IMR-90 (cell line): ENCODE results near the gene UQCRC2. TPM values are rescaled to one million over a fixed set of nuclear protein-coding genes. Genes with fewer than 3 reads are reported as not detected.

ENCODE experiments used
- ATAC-seq: fragments of 200-7000 bp; cut with Tn5 transposase; 2 replicates; pipeline ENCODE4 v1.9.1; 2020; ENCODE audit warnings: low read depth, mild to moderate bottlenecking, moderate library complexity
- BruUV-seq: library from RNA; stranded (reverse); fragments of 400-500 nt; replicated peaks from 2 replicates; lab custom pipeline; 2021; lab: Mats Ljungman, UMichigan
- CTCF ChIA-PET: fragments of 300-600 bp; formaldehyde crosslinking; extraction: SDS; loops from one replicate; lab custom pipeline; 2021; ENCODE audit warnings: antibody characterized with exemption; lab: Yijun Ruan, JAX
- POLR2A ChIA-PET: fragments of 300-600 bp; sonication (Branson Sonifier 250); formaldehyde crosslinking; loops from one replicate; lab custom pipeline; 2022; ENCODE audit warnings: antibody characterized with exemption; ENCODE audit not compliant: unreplicated experiment; lab: Charles Lee
- DNase-seq: peaks from one replicate; pipeline ENCODE4 v3.0.0; 2013
- H2AFZ ChIP-seq: replicated peaks from 2 replicates; pipeline ENCODE3; 2013; ENCODE audit warnings: low read length, mild to moderate bottlenecking; ENCODE audit not compliant: poor library complexity
- H2AK5ac ChIP-seq: 2 replicates; pipeline ENCODE4 v1.6.1; 2013; ENCODE audit warnings: low read depth, low read length, inconsistent platforms
- H2AK9ac ChIP-seq: replicated peaks from 2 replicates; pipeline ENCODE3; 2013; ENCODE audit warnings: mild to moderate bottlenecking, low read depth, low read length, moderate library complexity; ENCODE audit not compliant: poor library complexity
- H2BK120ac ChIP-seq: 2 replicates; pipeline ENCODE4 v1.6.1; 2013; ENCODE audit warnings: low read depth, low read length, inconsistent platforms
- H2BK15ac ChIP-seq: 3 replicates; pipeline ENCODE4 v1.6.1; 2013; ENCODE audit warnings: low read depth, low read length, inconsistent platforms
- H2BK20ac ChIP-seq: 2 replicates; pipeline ENCODE4 v1.6.1; 2013; ENCODE audit warnings: low read depth, mild to moderate bottlenecking, inconsistent platforms, low read length, moderate library complexity
- H2BK5ac ChIP-seq: 2 replicates; pipeline ENCODE4 v1.6.1; 2013; ENCODE audit warnings: mild to moderate bottlenecking, low read depth, low read length, inconsistent platforms; ENCODE audit not compliant: poor library complexity, severe bottlenecking
- H3K14ac ChIP-seq: replicated peaks from 2 replicates; pipeline ENCODE4 v1.6.1; 2013; ENCODE audit warnings: low read depth, low read length, inconsistent platforms
- H3K18ac ChIP-seq: 2 replicates; pipeline ENCODE4 v1.6.1; 2013; ENCODE audit warnings: low read depth, low read length, control low read depth
- H3K23ac ChIP-seq: 2 replicates; pipeline ENCODE4 v1.6.1; 2013; ENCODE audit warnings: low read depth, low read length, inconsistent platforms
- H3K27ac ChIP-seq: 2 replicates; pipeline ENCODE4 v1.5.1; 2013; ENCODE audit warnings: mild to moderate bottlenecking, control low read depth, low read length; ENCODE audit not compliant: insufficient read depth
- H3K27me3 ChIP-seq: 2 replicates; pipeline ENCODE4 v1.6.1; 2013; ENCODE audit warnings: low read length; ENCODE audit not compliant: control insufficient read depth, insufficient read depth
- H3K36me3 ChIP-seq: 2 replicates; pipeline ENCODE4 v1.6.1; 2013; ENCODE audit warnings: low read length, mixed read lengths; ENCODE audit not compliant: control insufficient read depth, insufficient read depth
- H3K4ac ChIP-seq: 2 replicates; pipeline ENCODE4 v1.6.1; 2013; ENCODE audit warnings: low read depth, low read length, inconsistent platforms
- H3K4me1 ChIP-seq: 2 replicates; pipeline ENCODE4 v1.6.1; 2013; ENCODE audit warnings: low read length, mixed read lengths; ENCODE audit not compliant: control insufficient read depth, insufficient read depth
- H3K4me2 ChIP-seq: 2 replicates; pipeline ENCODE4 v1.6.1; 2013; ENCODE audit warnings: low read depth, mild to moderate bottlenecking, control low read depth, low read length, moderate library complexity
- H3K4me3 ChIP-seq: 2 replicates; pipeline ENCODE4 v1.5.1; 2013; ENCODE audit warnings: low read depth, mild to moderate bottlenecking, control low read depth, low read length, moderate library complexity; ENCODE audit not compliant: insufficient read depth
- H3K56ac ChIP-seq: 2 replicates; pipeline ENCODE4 v1.6.1; 2013; ENCODE audit warnings: low read length, inconsistent platforms; ENCODE audit not compliant: insufficient read depth; ENCODE audit errors: extremely low read depth
- H3K79me1 ChIP-seq, 2 experiments: 2 replicates each; pipeline ENCODE4 v1.6.1; 2013; ENCODE audit warnings: low read length in 2 of 2, inconsistent platforms in 1 of 2, low read depth in 1 of 2
- H3K9ac ChIP-seq: 2 replicates; pipeline ENCODE4 v1.6.1; 2013; ENCODE audit warnings: low read depth, low read length, control low read depth
- H3K9me1 ChIP-seq: 2 replicates; pipeline ENCODE4 v1.6.1; 2013; ENCODE audit warnings: low read length, inconsistent platforms; ENCODE audit not compliant: insufficient read depth
- H3K9me3 ChIP-seq: 2 replicates; pipeline ENCODE4 v1.6.1; 2013; ENCODE audit warnings: low read length; ENCODE audit not compliant: control insufficient read depth, insufficient read depth
- H4K20me1 ChIP-seq: 2 replicates; pipeline ENCODE4 v1.6.1; 2013; ENCODE audit warnings: low read length, inconsistent platforms; ENCODE audit not compliant: insufficient read depth
- H4K5ac ChIP-seq: 2 replicates; pipeline ENCODE4 v1.6.1; 2013; ENCODE audit warnings: mild to moderate bottlenecking, low read depth, low read length, control low read depth
- H4K8ac ChIP-seq, 2 experiments: 2 replicates each; pipeline ENCODE4 v1.6.1; 2013; ENCODE audit warnings: low read depth in 2 of 2, low read length in 2 of 2, control low read depth in 1 of 2, inconsistent platforms in 1 of 2
- H4K91ac ChIP-seq: 2 replicates; pipeline ENCODE4 v1.6.1; 2013; ENCODE audit warnings: low read depth, low read length, inconsistent platforms; ENCODE audit not compliant: insufficient read depth
- BHLHE40 ChIP-seq: fragments of 150-350 bp; IDR thresholded peaks from 2 replicates; pipeline ENCODE4 v1.6.1; 2016; ENCODE audit warnings: mild to moderate bottlenecking, low read depth, low read length
- FOS ChIP-seq: fragments of 150-350 bp; IDR thresholded peaks from 2 replicates; pipeline ENCODE4 v1.6.1; 2016; ENCODE audit warnings: low read depth, low read length
- MAZ ChIP-seq: IDR thresholded peaks from 2 replicates; pipeline ENCODE4 v1.6.1; 2012; ENCODE audit warnings: low read depth, mild to moderate bottlenecking, low read length, improper control_type of control experiment, moderate library complexity, borderline replicate concordance
- USF2 ChIP-seq: fragments of 150-350 bp; IDR thresholded peaks from 2 replicates; pipeline ENCODE4 v1.6.1; 2017; ENCODE audit warnings: mild to moderate bottlenecking, antibody characterized with exemption, low read length, low read depth
- WGBS, 2 experiments: methylation state at CpG; one replicate each; pipeline versions ENCODE4 v1.1.5 to v1.1.7; 2013; ENCODE audit warnings: missing lambda C conversion rate in 2 of 2; ENCODE audit not compliant: insufficient read length in 1 of 2; ENCODE audit errors: extremely low coverage in 2 of 2; 5-methylcytosine and 5-hydroxymethylcytosine counted together
- dilution Hi-C: fragments of 300-500 bp; cut with HindIII; formaldehyde crosslinking; loops from one replicate; pipeline ENCODE4 v1.14.3; 2018; ENCODE audit warnings: low sequenced_read_pairs; ENCODE audit not compliant: unreplicated experiment
- in situ Hi-C: fragments of 300-500 bp; cut with MboI; formaldehyde crosslinking; loops from 3 replicates; pipeline ENCODE4 v1.14.3; 2019; ENCODE audit warnings: low sequenced_read_pairs, inconsistent platforms, mixed read lengths
- intact Hi-C: fragments of 100-400 bp; cut with micrococcal nuclease; formaldehyde crosslinking; loops from 2 replicates; pipeline ENCODE4 v1.10.0; 2022
- polyA plus RNA-seq, 3 experiments: library from polyadenylated mRNA; depleted of rRNA; stranded (reverse); fragments of >200 nt; gene quantifications; 2 replicates each; pipeline ENCODE4 v1.2.3, GENCODE V29; 2012; ENCODE audit warnings: low replicate concordance in 1 of 3
- total RNA-seq: library from RNA; depleted of rRNA; stranded (reverse); fragments of >200 nt; gene quantifications from 2 replicates; pipeline ENCODE4 v1.2.3, GENCODE V29; 2012

UQCRC2 gene
- total and polyA plus RNA-seq, 2 of the 4 experiments (the other 2 are of a cell fraction) = 191 to 284 TPM

GRCh38 chr16:21952040-21952792 is 945 bp upstream of the UQCRC2 start:
- peak; percentile 44 for ATAC-seq
- POLR2A ChIA-PET = no interaction called here
- peak; percentile 61 for DNase-seq

More at GRCh38 chr16:21952040-21952792, 945 bp upstream of the UQCRC2 start:
- peak overlapping the region; percentile 74 to 99 for H4K8ac ChIP-seq
- H3K4me2 ChIP-seq = peak overlapping the region; percentile 93
- no peak overlapping the region for H3K18ac ChIP-seq
- H3K9ac ChIP-seq = peak overlapping the region; percentile 54
- peak; percentile 97 for TF ChIP-seq USF2
- TF ChIP-seq FOS = no peak
- TF ChIP-seq BHLHE40 = peak; percentile 75
- TF ChIP-seq MAZ = peak; percentile 64; the same call in 1 of the 2 replicates
- H3K4me1 ChIP-seq = peaks cover 2% of the 10 kb centered on the region; the same call in 1 of the 2 replicates
- H3K79me1 ChIP-seq = peaks cover 20 to 46% of the 10 kb centered on the region in 2 experiments
- peak overlapping the region; percentile 97 for H2AFZ ChIP-seq
- H2BK5ac ChIP-seq = peak overlapping the region; percentile 16
- WGBS, 2 experiments = 4% methylated on average over 13 of the region's 24 CpGs; no CpG with 5 or more reads in 1 of the 2 experiments
- H3K36me3 ChIP-seq = peaks cover 6% of the 10 kb centered on the region
- TSS peak; percentile 80 for BruUV-seq
- H4K20me1 ChIP-seq = peaks cover 6% of the 10 kb centered on the region; the same call in 1 of the 2 replicates
- dilution Hi-C loops (no loop called here), intact Hi-C loops (no loop called here), in situ Hi-C loops (no loop called here)
- H3K9me1 ChIP-seq = 0 out of 2 replicates have a peak, but pooled peaks cover 2% of the 10 kb centered on the region
- peak overlapping the region; percentile 49 for H3K27ac ChIP-seq
- no peak overlapping the region for H2BK15ac ChIP-seq
- peak overlapping the region; percentile 78 for H3K4ac ChIP-seq
- H4K91ac ChIP-seq = peak overlapping the region; percentile 77; the same call in 1 of the 2 replicates
- peak overlapping the region; percentile 61; the same call in 1 of the 2 replicates for H3K23ac ChIP-seq
- no peaks in the 10 kb centered on the region for H3K9me3 ChIP-seq
- peak overlapping the region; percentile 84 for H3K14ac ChIP-seq
- peak overlapping the region; percentile 76 for H4K5ac ChIP-seq
- peak overlapping the region; percentile 73 for H3K56ac ChIP-seq
- H2BK20ac ChIP-seq = no peak overlapping the region
- peak overlapping the region; percentile 90 for H2AK9ac ChIP-seq
- H2AK5ac ChIP-seq = peak overlapping the region; percentile 27; the same call in 1 of the 2 replicates
- no peaks in the 10 kb centered on the region for H3K27me3 ChIP-seq
- peak overlapping the region; percentile 73 for H3K4me3 ChIP-seq
- H2BK120ac ChIP-seq = peak overlapping the region; percentile 37; the same call in 1 of the 2 replicates
- CTCF ChIA-PET = interaction anchor here (1.6 kb wide), 1 partner anchor 236 kb away, joined by 5 read pairs; no protein-coding TSS in a partner anchor
